CD4-positive, alpha-beta T cell treated with Interleukin-2 at 100 ng/mL for 4 hours (primary cell): ENCODE results near the gene COX5B.
"Not testable (repeated sequence)": the region's sequence is repeated elsewhere in the genome, so short reads cannot be mapped to it uniquely, and the experiment has no call there.

Experiments used
- DNase-seq: peaks from one replicate; pipeline ENCODE4 v3.0.0-alpha.2; 2020; ENCODE audit warnings: low spot score

COX5B gene

GRCh38 chr2:97654309-97654708, 8.4 kb downstream of the COX5B start:
- DNase-seq, result no peak

GRCh38 chr2:97654791-97655190, 8.9 kb downstream of the COX5B start:
- no peak for DNase-seq

- DNase-seq, result no peak
Measured at GRCh38 chr2:97656129-97656755, 10.4 kb downstream of the COX5B start.

DNA sequence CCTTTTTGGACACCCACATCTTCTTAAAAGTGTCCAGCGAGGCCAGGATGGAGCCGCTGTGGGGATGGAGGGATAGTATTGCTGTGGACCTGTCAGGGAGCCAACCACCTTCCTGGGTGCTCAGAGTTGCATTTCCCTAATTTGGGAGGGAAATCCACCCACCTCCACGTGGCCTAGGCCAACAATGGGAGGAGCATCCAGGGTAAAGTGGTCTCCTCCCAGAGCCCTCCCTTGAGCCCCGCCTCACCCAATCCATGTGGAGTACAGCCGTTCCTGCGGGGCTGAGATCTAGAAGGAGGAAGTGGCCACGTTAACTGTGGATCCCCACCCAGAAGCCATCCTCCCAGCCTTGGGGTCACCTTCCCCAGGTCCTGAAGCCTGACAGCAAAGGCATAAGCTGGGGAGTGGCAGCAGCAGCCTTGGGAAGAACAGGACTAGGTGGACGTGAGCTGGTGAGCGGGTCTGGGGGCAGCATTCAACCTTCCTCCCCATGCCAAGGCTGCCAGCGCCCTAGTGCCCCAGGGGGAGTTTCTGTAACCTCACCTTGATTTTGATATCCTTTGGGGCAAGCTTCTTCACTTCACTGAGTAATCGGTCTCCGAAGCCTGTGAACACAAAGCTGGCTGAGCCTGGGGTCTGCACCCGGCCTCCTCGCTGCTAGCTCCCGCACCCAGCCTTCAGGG, 11.2 kb downstream of the COX5B start:
- no peak for DNase-seq

GRCh38 chr2:97657986-97658690, 12.3 kb downstream of the COX5B start:
- no peak for DNase-seq

DNA sequence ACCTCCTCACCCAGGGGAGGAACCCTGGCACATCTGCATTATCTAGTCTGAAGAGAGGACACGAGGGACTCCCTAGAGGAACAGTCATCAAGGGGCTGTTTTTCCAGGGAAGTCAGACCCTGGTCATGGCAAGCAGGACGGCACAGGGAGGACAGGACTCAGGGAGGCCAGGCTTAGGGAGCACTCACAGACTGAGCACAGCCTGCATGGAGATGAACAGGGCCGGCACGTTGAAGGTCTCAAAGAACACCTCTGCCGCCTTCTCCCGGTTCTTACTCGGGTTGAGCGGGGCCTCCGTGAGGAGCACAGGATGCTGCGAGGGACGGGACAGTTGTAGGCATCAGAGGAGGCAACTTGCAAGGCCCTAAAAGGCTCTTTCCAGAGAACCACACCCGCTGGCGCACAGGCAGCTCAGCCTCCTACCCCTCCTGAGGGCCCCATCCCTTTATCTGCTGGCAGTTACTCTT, 12.9 kb downstream of the COX5B start:
- no peak for DNase-seq

DNA sequence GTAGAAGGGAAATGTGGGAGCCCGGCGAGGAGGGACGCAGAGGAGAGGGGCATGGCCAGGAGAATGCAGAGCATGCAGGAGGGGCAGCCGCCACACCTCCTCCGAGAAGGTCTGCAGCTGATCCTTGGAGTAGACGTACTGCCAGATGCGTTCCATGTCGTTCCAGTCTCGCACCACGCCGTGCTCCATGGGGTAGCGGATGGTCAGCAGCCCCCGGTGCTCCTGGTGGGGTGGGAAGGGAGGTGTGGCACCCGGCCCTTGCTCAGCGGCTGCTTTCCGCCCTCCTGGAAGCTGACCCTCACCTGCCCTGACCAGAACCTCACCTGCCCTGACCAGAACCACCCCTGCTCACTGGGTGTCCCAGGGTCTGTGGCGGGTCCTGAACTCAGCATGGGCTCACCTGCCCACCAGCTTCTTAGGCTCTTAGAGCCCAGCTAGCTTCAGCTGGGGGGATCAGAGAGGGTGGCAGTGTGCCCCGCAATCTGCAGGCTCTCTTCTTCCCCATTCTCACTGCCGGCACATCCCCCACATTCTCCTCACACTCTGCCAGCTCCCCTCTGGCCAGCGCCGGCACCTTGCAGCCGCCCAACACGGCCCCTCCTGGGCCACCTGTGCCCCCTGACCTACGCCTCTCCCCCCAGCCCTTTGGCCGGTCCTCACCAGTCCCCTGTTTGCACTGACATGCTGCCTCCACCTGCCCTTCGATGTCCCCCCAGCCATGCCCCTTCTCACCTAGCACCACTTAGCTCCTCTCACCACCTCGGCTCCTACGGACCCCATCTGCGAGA, 13.6 kb downstream of the COX5B start:
- DNase-seq, result no peak

GRCh38 chr2:97660044-97660774, 14.3 kb downstream of the COX5B start:
- no peak for DNase-seq

DNA sequence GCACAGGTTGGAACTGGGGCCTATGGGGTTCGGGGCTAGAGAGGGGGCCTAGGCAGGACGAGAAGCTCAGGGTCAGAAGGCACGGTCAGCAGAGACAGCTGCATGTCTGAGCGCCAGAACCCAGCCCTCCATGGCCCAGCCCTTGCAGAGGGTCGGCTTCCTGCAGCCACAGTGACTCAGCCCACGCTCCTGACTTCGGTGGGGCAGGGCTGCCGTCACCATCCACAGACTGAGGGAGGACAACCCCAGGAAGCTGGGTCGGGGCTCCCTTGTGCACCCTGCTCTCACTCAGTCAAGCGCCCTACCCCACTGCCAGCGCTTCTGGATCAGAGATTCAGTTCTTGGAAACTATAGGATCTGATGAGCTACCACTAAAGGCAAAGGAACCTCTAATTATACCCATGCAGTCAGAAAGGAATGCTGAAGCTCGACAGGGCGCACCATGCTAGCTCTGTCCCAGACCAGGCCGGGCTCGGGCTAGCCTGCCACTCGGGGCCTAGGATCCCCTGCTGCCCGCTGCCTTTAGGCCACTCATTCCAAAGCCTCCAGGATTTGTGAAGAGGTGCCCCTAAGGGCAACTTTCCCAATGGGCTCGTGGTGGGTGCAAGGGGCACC, 15.0 kb downstream of the COX5B start:
- DNase-seq, result no peak

- no peak for DNase-seq
Measured at GRCh38 chr2:97661927-97662326, 16.1 kb downstream of the COX5B start.

GRCh38 chr2:97662386-97662894, 16.6 kb downstream of the COX5B start:
- DNase-seq, result no peak

- peak; percentile 78 for DNase-seq
Measured at GRCh38 chr2:97662895-97663625, 17.2 kb downstream of the COX5B start.

DNA sequence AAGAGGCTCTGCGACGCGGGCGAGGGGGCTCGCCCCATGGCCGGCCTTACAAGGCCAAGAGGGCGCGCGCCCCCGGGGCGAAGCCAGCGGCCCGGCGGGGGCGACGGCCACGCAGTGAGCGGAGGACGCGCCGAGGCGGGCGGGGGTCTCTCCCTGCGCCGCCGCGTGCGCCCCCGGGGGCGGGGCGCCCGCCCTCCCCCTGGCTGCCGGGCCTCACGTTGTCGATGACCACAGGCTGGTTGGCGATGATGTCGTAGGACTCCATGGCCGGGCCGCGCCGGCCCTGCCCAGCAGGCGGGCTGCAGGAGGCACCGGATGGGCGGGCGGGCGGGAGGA, 17.7 kb downstream of the COX5B start:
- DNase-seq, result no peak

GRCh38 chr2:97663962-97664635, 18.2 kb downstream of the COX5B start, which contains the start of gene ACTR1B:
Gene ACTR1B (minus strand): TSS chr2:97664044. CDS start chr2:97663890, 154 bp downstream.
- peak; percentile 98 for DNase-seq

DNA sequence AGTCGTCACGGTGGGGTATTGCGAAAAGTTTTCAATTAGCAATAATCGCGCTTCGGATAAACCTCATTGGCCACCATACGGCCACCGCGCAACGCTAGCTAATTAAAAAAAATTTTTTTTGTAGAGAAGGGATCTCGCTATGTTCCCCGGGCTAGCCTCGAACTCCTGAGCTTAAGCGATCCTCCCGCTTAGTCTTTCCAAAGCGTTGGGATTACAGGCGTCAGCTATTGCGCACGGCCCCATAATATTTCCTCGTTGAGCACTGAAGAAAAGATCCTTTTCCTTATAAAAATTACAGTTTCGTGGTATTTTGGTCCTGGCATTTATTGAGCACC, 18.7 kb downstream of the COX5B start:
- DNase-seq, result no peak

- DNase-seq, result no peak
Measured at GRCh38 chr2:97669448-97669847, 23.6 kb downstream of the COX5B start, which contains the start of gene C2orf92. Gene C2orf92 (plus strand): TSS chr2:97669713. CDS start chr2:97669789, 76 bp downstream.

- DNase-seq, result no peak
Measured at GRCh38 chr2:97670471-97670870, 24.6 kb downstream of the COX5B start.

DNA sequence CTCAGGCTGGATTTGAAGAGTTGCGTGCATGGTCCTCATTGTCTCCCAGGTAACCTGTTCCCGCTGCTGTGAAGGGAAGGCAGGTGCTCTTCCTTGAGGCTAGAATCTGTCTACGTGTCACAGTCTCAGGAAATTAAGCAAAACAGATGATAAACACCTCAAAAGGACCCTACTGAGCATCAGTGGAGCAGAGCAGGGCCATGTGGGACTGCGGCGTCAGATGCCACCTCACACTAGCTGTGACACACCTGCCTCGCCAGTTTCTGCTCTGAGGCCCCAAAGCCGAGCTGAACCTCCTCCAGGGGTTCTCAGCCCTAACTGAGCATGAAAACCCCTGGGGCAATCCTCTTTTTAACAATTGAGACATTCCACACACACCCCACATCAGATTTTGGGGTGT, 25.7 kb downstream of the COX5B start:
- no peak for DNase-seq

DNA sequence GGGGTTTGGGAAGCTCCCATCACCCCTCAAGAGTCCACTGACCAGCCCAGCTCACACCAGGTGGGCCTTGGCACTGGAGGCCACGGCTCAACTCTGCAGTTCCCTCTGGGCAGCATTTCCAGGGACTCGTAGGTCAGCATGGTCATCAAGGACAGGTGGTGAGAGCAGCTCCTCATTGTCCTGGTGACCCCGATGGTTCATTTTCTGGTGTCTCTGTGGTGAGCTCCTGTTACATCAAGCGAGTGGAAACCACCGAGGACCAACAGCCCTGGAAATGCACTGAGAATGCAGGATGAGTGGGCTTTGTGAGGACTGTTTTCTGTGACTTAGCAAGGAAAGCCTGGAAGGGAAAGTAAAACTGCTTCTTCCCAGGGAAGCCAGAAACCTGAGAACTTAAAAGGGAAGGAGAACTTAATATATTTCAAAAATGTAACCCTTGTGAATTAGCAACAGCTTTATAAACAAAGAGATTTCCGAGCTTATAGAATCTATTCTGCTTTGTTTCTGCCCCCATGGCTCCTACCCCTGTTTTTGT, 26.8 kb downstream of the COX5B start:
- DNase-seq, result not testable (repeated sequence)
